ENCODE results near the gene PRKCA.
"Not testable (repeated sequence)": the region's sequence is repeated elsewhere in the genome, so short reads cannot be mapped to it uniquely, and the experiment has no call there.

The PRKCA gene

GRCh38 chr17:66578781-66579489 is 276.5 kb downstream of the PRKCA start:
- no peak for DNase-seq (ENCODE audit: low read depth in 2 of 2)

- no peak for DNase-seq (ENCODE audit: low read depth in 2 of 2)
Observed at GRCh38 chr17:66579556-66579955, 277.1 kb downstream of the PRKCA start.

GRCh38 chr17:66580184-66580955 is 278.0 kb downstream of the PRKCA start:
- no peak for DNase-seq (ENCODE audit: low read depth in 2 of 2)

- no peak for DNase-seq (ENCODE audit: low read depth in 2 of 2)
Observed at GRCh38 chr17:66580956-66581391, 278.6 kb downstream of the PRKCA start.

- DNase-seq (ENCODE audit: low read depth in 2 of 2): no peak
Observed at GRCh38 chr17:66582373-66583111, 280.1 kb downstream of the PRKCA start.

- DNase-seq (ENCODE audit: low read depth in 2 of 2): no peak
Observed at GRCh38 chr17:66583112-66583748, 280.8 kb downstream of the PRKCA start.

GRCh38 chr17:66584927-66585326 is 282.5 kb downstream of the PRKCA start:
- no peak for DNase-seq (ENCODE audit: low read depth in 2 of 2)

- no peak for DNase-seq (ENCODE audit: low read depth in 2 of 2)
Observed at GRCh38 chr17:66585472-66585871, 283.1 kb downstream of the PRKCA start.

GRCh38 chr17:66589892-66590291 is 287.5 kb downstream of the PRKCA start:
- no peak for DNase-seq (ENCODE audit: low read depth in 2 of 2)

GRCh38 chr17:66593116-66593515 is 290.7 kb downstream of the PRKCA start:
- DNase-seq (ENCODE audit: low read depth in 2 of 2): no peak

GRCh38 chr17:66595893-66596292 is 293.5 kb downstream of the PRKCA start:
- DNase-seq (ENCODE audit: low read depth in 2 of 2): no peak

GRCh38 chr17:66602659-66603384 is 300.4 kb downstream of the PRKCA start:
- DNase-seq (ENCODE audit: low read depth in 2 of 2): no peak

- DNase-seq (ENCODE audit: low read depth in 2 of 2): no peak
Observed at GRCh38 chr17:66604376-66604775, 302.0 kb downstream of the PRKCA start.

GRCh38 chr17:66605541-66605940 is 303.1 kb downstream of the PRKCA start:
- DNase-seq (ENCODE audit: low read depth in 2 of 2): no peak

GRCh38 chr17:66610361-66611133 is 308.1 kb downstream of the PRKCA start:
- no peak for DNase-seq (ENCODE audit: low read depth in 2 of 2)

GRCh38 chr17:66611397-66611796 is 309.0 kb downstream of the PRKCA start:
- no peak for DNase-seq (ENCODE audit: low read depth in 2 of 2)

- no peak for DNase-seq (ENCODE audit: low read depth in 2 of 2)
Observed at GRCh38 chr17:66612993-66613392, 310.6 kb downstream of the PRKCA start.

- no peak for DNase-seq (ENCODE audit: low read depth in 2 of 2)
Observed at GRCh38 chr17:66614469-66614868, 312.1 kb downstream of the PRKCA start.

- DNase-seq (ENCODE audit: low read depth in 2 of 2): no peak
Observed at GRCh38 chr17:66619206-66619605, 316.8 kb downstream of the PRKCA start.

GRCh38 chr17:66620528-66620927 is 318.1 kb downstream of the PRKCA start:
- no peak for DNase-seq (ENCODE audit: low read depth in 2 of 2)

GRCh38 chr17:66624630-66625029 is 322.2 kb downstream of the PRKCA start:
- DNase-seq (ENCODE audit: low read depth in 2 of 2): not testable (repeated sequence)

All from stimulated activated CD8-positive, alpha-beta memory T cell treated with anti-CD3 and anti-CD28 coated beads, Interleukin-15, amount 100 ng/mL, for 4 hours (primary cell).